ENCODE results near the gene MYMK.

MYMK gene

DNA sequence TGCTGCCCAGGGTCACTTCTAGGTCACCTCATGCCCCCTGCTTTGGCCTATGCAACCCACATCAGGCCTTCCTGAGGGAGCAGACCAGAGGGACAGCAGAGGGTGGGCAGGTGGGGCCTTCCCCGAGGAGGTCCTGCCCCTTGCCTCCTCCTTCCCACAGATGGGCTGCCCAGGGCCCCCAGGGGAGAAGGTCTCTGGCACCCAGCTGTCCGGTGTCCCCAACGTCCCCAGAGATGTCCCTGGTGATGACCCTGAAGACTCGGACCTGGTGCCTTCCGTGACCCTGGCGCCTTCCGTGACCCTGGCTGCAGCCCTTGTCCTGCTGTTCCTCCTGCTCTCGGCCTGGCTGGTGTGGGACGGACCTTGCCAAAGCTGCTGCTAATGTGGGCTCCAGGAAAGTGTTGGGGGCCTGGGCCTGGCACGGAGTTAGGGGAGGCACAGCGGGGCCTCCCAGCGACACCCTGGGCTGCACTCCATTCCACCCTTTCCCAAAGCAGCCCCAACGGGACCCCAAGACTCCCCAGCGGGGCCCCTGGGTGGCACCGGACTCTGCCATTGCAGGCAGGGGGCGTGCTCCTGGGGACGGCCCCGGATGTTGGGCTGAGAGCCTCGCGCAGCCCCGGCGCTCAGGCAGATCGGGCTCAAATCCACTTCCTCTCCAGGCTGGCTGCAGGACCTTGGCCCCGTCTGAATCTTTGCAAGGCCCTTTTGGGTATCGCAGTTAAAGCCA is 39.1 kb downstream of the MYMK start:
- no peak for DNase-seq (ENCODE audit: low read depth, low spot score)

- DNase-seq (ENCODE audit: low read depth, low spot score), result no peak
Measured at GRCh38 chr9:133484671-133485437, 39.9 kb downstream of the MYMK start.

DNA sequence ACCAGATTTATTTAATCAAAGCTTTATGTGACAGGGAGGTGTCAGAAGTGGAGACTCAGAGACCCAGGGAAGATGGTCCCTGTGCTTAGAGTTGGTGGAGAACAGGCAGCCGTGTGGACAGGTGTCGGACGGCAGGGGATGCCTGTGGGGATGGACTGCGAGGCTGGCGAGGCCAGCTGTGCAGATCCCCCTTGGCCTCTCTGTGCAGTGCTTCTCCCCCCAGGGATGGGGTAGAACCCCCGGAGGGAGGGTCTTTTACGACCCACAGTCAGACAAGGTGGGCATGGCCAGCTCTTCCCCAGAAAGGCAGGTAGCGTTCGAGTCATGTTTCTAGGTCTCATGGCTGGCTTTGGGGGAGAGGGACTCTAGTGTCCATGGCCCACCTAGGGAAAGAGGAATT is 41.1 kb downstream of the MYMK start:
- DNase-seq (ENCODE audit: low read depth, low spot score), result no peak

DNA sequence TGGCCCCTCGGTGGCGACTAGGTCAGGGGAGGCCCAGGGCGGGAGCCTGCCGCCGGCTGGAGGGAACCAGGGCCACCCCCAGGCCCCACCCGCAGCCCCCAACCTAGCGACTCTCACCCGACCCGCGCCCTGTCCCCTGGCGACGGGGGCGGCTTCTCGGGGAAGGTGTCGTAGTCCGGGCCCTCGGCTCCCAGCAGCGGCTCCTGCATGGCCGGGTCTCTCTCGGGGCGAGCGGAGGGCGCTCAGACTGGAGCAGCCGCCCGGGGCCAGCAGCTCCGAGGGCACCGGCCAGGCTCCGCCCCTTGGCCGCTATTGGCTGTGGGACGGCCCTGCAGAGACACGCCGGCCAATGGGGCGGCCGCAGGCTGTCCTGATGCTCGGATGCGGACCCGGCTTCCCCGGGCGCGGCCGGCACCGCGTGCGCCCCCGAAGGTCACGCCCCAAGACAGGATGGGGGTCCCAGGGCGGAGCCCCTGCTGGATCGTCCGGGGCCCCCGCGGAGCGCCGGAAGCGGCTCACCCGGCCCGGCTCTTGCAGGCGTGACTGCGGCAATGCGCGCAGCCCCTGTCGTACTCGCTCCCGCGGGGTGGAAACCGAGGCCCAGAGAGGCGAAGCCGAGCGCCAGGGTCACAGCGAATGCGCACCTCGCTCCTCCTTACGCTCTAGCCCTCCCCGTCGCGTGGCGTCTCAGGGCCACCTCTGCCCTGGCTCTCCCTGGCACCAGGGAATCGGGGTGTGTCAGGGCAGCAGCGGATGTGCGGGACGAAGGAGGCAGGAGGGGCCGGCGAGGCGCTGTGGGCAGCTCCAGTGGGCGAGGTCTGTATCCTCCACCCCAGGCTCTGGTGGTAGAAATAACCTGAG is 45.7 kb downstream of the MYMK start, which contains the start of gene SLC2A6:
Gene SLC2A6 (minus strand): TSS at position 249 of the 861 bp plus-strand sequence. CDS start 40 bp downstream, at position 209.
- DNase-seq (ENCODE audit: low read depth, low spot score), result peak; percentile 63

- no peak for DNase-seq (ENCODE audit: low read depth, low spot score)
Measured at GRCh38 chr9:133477992-133478850, 46.5 kb downstream of the MYMK start.

GRCh38 chr9:133477461-133477860 is 47.3 kb downstream of the MYMK start:
- DNase-seq (ENCODE audit: low read depth, low spot score), result no peak

DNA sequence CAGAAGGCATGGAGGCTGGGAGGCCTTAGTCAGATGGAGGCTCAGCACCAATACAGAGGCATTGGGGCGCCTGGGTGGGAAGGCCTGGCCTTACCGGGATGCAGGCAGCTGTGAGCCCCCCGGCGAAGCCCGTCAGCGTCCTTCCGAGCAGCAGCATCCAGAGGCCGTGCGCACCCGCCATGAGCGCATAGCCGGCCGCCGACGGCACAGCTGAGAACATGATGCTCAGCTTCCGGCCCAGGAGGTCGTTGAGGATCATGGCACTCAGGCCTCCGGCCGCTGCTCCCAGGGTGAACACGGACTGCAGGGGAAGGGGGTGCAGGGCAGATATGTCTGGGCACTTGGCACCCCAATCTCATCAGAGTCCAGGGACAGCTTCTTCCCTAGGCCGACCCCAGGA is 47.8 kb downstream of the MYMK start:
- DNase-seq (ENCODE audit: low read depth, low spot score), result no peak

DNA sequence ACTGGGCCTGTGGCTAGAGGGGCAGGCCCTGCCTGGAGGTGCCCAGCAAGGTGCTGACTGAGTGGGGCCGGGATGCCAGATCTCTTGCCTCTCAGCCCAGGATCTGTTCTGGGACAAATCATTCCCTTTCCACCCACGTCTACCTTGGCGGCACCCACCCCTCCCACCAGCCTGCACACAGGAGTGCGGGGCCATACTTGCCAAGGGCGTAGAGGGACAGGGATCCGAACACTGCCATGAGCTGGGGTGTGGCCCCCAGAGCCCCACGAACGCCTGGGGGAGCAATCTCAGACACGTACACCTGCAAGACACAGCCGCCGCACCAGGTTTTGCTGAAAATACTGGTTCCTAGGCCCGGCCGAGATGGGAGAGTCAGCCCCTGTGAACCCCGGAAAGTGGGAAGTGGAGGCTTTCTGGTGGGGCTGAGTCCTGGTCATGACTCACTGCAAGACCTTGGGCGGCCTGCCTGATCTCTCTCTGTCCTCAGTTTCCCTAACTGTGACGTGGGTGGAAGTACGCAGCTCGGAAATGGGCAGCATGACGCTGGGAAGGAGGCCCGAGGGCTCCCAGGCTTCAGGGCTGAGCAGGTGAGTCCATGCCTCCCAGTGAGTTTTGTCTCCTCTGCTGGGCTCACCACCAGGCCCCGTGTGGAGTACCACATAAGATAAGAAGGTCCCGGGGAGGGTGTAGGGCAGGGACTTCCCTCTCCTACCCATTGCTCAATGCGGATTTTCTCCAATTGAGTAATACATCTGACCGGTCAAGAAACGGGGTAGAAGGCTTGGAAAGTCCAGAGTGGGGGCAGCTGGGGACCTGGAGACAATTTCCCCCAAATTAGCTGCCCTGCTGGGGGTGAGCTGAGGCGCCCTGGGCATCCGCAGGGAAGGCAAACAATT is 48.5 kb downstream of the MYMK start:
- no peak for DNase-seq (ENCODE audit: low read depth, low spot score)

DNA sequence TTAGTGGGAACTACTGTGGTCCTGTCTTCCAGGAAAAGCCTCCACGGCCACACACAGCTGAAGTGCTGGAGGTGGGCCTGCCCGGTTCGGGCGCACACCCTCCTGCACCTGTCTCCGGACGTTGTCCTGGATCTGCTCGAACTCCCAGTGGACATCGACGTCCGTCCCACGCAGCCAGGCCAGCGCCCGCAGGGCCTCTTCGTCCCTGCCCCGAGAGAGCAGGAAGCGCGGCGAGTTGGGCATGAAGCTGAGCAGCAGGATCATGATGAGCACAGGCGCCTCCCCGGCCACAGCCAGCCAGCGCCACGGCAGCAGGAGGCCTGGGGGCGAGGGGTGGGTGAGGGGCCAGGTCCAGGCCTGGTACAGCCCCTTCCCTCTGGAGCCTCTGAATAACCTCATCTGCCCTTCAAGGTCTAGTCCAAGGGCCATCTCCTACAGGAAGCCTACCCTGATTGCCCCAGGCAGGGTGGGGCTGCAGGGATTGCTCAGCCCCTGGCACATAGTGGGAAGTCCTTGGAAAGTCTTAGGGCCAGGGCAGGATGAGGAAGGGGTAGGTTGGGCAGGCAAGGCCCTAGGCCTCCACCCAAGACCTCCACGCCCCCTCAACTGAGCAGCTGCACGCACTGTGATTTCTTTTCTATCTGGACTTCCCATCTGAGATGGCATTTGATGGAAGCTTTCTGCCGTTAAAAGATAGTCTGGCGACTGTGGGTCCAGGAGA is 49.3 kb downstream of the MYMK start:
- DNase-seq (ENCODE audit: low read depth, low spot score), result no peak

DNA sequence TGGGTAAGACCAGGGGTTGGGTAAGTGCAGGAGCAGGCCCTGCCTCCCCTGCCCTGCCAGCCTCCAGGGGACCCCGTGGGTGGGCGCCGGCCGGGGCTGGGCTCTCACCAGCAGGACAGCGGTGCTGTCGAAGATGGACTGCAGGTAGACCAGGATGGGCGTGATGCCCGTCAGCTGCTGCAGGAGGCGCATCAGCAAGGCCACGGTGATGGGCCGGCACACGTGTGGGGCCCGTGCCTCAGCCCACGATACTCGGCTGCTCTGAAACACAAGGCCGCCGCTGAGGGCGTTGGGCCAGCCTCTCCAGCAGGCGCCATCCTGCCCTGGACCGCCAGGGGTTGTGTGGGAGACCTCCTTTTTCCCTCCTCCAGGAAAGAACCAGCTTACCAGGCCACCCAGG is 49.9 kb downstream of the MYMK start:
- DNase-seq (ENCODE audit: low read depth, low spot score), result no peak

- no peak for DNase-seq (ENCODE audit: low read depth, low spot score)
Measured at GRCh38 chr9:133474215-133474614, 50.5 kb downstream of the MYMK start.

DNA sequence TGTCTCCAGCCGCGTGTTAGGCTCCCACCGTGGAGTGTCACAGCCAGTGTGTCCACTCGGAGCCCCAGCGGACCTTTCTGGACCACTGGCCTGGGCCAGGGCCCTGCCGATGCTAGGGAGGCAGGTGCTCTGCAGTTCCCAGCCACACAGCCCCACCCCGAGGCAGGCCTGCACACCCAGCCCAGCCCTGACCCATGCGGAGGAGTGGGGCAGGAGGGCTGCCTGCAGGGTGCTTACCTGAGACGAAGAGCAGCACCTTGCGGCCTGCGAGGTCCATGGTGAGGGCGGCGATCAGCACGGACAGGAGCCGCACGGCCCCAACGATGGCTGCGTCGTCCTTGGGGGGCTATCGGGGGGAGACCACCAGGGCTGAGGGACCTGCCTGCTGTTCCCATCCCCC is 51.0 kb downstream of the MYMK start:
- no peak for DNase-seq (ENCODE audit: low read depth, low spot score)

DNA sequence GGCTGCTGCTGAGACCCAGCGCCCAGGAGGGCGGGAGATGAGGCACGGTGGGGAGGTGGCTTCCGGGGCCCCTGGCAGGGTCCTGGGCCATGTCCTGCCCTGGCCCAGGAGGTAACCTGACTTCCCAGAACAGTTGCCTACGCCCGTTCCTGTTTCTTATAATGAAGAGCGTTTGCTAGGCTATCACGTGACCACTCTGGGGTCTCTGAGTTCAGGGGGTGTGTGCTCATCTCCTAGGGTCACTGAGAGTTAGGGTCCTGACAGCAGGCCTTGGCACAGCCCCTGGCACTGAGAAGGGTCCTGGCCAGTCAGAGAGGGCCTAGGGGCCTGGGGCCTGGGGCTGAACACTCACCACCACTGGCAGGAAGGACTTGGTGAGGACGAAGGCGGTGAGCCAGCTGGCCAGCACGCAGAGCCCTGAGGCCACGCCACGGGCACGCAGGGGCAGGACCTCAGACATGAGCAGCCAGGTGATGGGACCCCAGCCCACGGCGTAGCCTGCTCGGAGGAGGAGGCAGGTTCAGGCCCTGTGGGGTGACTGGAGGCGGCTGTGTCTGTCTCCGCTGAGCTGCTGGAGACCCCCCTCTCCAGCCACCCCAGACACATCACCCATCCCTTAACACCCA is 51.9 kb downstream of the MYMK start:
- no peak for DNase-seq (ENCODE audit: low read depth, low spot score)

- DNase-seq (ENCODE audit: low read depth, low spot score), result no peak
Measured at GRCh38 chr9:133472277-133472645, 52.5 kb downstream of the MYMK start.

DNA sequence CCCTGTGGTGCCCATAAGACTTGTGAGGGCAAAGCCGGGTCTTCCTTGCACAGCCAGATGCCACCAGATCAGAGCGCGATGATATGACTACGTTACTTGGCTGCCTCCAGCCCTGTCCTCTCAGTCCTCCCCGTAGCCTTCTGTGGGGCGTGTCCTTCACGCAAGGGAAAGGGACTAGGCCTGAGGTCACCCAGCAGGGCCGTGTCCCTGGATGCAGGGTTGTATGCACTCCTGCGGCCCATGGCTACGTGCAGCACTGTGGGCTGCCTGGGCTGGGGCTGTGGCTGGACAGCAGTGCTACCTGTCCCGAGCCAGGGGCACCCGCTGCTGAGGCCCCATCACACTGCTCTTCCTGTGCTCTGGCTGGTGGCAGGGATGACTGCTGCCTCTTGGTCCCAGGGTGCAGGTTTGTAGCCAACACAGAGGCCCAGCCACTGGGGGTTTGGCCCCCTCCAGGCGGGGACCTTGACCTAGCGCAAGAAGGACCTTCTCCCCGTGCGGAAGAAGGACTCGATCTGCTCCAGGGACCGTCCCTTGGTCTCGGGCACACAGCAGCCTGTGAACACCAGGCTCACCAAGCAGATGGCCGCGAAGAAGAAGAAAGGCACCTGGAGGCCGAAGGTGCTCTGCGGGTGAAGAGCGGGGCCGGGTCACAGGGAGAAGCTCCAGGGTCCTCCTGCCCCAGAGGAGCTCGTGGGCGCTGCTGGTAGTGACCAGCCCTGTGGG is 53.0 kb downstream of the MYMK start:
- DNase-seq (ENCODE audit: low read depth, low spot score), result no peak

- DNase-seq (ENCODE audit: low read depth, low spot score), result no peak
Measured at GRCh38 chr9:133470988-133471387, 53.8 kb downstream of the MYMK start.

- DNase-seq (ENCODE audit: low read depth, low spot score), result no peak
Measured at GRCh38 chr9:133470427-133470924, 54.3 kb downstream of the MYMK start.

- no peak for DNase-seq (ENCODE audit: low read depth, low spot score)
Measured at GRCh38 chr9:133468777-133469421, 55.9 kb downstream of the MYMK start.
